ENCODE measurements around the gene DTD1.
A peak's percentile ranks its signal among the peaks of the same experiment; 100 is the strongest.
"Not testable (repeated sequence)": the region's sequence is repeated elsewhere in the genome, so short reads cannot be mapped to it uniquely, and the experiment has no call there.

DTD1 gene

DNA sequence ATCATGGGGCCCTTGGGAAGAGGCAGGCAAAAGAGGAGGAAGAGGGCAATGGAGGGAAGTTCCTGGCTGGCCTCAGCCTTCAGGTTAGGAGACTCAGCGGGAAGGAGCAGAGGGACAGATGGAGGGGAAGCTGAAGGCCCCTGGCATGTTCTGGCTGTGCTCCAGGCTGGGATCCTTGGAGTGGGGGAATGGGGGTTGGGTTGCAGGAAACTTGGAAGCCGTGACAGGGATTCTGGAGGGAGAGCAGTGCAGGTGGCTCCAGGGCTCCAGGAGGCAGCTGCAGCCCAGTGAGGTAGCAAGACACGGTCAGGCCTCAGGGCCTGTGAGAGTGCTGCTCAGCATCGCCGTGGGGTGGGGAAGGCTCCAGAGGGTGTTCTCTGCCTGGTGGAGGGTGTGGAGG lies 161.1 kb downstream of the DTD1 start:
- Histone ChIP-seq H3K9ac (no peak overlapping the region), H3K4me2 (no peak overlapping the region), H3K36me3 (no peaks in the 10 kb centered on the region; a peak in 3 of 22 replicates), H3K27me3 (no peaks in the 10 kb centered on the region), H3K4me3 (no peak overlapping the region), H4K20me1 (no peaks in the 10 kb centered on the region), H3K27ac (no peak overlapping the region), H3K4me1 (peaks cover 0 to 8% (median 4%) of the 10 kb centered on the region in 10 experiments; a peak in 12 of 20 replicates), H3K9me3 (replicated peaks in 1 of 11) (no peaks in the 10 kb centered on the region)
- TF ChIP-seq Cebpa-rat (IDR thresholded peaks at IDR 0.05): no peak

DNA sequence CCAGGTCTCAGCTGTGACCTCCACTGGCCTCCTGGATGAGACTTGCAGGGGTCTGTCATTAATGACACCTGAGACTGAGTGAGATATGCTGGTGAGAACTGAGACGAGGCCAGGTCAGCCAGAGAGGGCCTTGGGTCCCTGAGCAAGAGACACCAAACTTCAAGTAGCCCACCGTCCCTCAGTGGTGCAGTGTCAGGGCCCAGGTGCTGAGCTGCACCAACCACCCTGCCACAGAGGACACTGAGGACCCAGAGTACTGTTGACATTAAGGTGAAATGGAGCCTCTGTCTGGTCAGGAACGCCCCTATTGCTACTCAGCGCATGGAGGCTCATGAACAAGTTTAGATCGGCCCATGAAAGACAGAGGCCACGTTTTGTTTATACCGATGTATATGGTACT lies 161.7 kb downstream of the DTD1 start:
- H3K4me2 ChIP-seq: no peak overlapping the region
- H3K9me3 ChIP-seq (replicated peaks in 1 of 11): no peaks in the 10 kb centered on the region
- H3K36me3 ChIP-seq: no peaks in the 10 kb centered on the region; a peak in 2 of 22 replicates
- no peak overlapping the region for H3K4me3 ChIP-seq
- no peaks in the 10 kb centered on the region for H4K20me1 ChIP-seq
- no peak overlapping the region for H3K27ac ChIP-seq
- peaks cover 0 to 13% (median 9%) of the 10 kb centered on the region in 10 experiments; a peak in 12 of 20 replicates for H3K4me1 ChIP-seq
- no peaks in the 10 kb centered on the region for H3K27me3 ChIP-seq
- no peak overlapping the region for H3K9ac ChIP-seq
- TF ChIP-seq Cebpa-rat (IDR thresholded peaks at IDR 0.05): no peak

DNA sequence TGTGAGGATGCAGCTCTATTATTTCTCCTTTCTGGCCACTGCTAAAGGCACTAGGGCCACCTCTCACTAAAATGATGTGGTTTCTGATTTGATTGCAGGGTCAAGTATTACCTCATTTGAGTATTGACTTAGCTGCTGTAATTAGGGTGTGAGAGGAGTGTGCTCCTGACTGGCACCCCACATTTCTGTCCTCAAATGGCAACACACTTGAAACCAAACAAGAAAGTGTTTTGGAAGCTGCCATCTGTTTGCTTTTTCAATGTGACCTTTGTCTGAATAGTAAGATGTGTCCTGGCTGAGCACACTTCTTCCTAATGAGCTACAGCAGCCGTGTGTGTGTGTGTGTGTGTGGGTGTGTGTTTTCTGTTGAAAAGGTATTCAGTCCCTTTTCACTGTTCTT lies 162.9 kb downstream of the DTD1 start:
- Histone ChIP-seq H3K27me3 (no peaks in the 10 kb centered on the region), H3K27ac (no peak overlapping the region), H3K4me1 (peaks cover 0 to 16% (median 9%) of the 10 kb centered on the region in 10 experiments; a peak in 12 of 20 replicates), H3K9me3 (replicated peaks in 1 of 11) (no peaks in the 10 kb centered on the region), H3K36me3 (no peaks in the 10 kb centered on the region), H3K4me2 (no peak overlapping the region), H3K4me3 (no peak overlapping the region), H3K9ac (no peak overlapping the region), H4K20me1 (no peaks in the 10 kb centered on the region)
- TF ChIP-seq Cebpa-rat (IDR thresholded peaks at IDR 0.05): no peak

DNA sequence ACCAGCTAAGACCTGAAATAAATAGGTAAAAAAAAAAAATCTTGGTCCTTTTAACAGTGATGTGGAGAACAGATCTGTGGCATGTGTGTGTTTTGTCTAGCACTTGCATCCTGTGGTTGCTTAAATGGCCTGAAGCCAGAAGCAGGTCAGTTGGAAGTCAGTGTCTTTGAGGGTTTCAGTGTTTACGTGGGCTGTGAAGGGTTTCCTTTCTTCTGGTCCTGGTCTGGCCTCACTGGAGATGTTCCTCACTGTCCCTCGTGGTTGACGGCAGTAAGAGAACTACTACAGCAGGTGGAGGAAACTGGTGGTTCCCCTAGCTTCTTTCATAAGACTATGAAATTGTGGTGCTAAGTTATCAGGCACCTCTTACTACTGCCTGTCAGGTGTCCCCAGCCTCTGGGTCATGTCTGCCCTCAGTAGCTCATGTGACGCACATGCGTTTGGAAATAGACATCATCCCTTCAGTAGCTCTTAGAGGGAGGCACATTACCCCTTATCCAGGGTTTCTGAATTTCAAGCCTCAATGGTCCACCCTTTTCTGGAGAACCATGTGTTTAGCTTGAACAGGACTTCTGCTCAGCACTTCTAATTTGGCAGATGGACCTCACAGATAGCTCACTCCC lies 166.3 kb downstream of the DTD1 start:
- Histone ChIP-seq H3K27ac (no peak overlapping the region), H4K20me1 (no peaks in the 10 kb centered on the region), H3K27me3 (no peaks in the 10 kb centered on the region), H3K9me3 (replicated peaks in 1 of 11) (no peaks in the 10 kb centered on the region), H3K4me3 (no peak overlapping the region), H3K9ac (no peak overlapping the region), H3K4me2 (peak overlapping the region in 7 of 11 experiments; percentile 0 to 35 (median 25); a peak in 7 of 22 replicates), H3K36me3 (no peaks in the 10 kb centered on the region), H3K4me1 (peaks cover 0 to 16% (median 9%) of the 10 kb centered on the region in 10 experiments; a peak in 12 of 20 replicates)
- no peak for TF ChIP-seq Cebpa-rat (IDR thresholded peaks at IDR 0.05)

DNA sequence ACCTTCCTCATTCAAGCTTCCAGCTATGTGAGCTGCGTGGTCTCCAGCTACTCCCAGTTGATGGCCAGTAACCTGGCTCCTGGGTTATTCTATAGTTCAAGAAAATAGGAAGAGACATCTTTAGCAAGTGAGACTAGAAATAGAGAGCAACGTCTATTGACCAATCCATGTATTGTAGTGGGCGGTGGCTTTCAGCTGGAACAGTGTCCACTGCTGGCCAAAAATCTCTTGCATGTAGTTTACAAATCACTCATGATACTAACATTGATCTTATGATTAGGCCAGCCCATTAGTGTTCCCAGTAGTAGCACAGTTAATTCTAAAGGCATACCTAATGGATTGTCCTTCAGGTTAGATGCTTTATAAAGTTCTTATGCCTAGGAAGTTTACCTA lies 166.8 kb downstream of the DTD1 start:
- H3K4me3 ChIP-seq: no peak overlapping the region
- H3K4me2 ChIP-seq: peak overlapping the region in 4 of 11 experiments; percentile 17 to 35 (median 27); a peak in 2 of 22 replicates
- no peak for TF ChIP-seq Cebpa-rat (IDR thresholded peaks at IDR 0.05)
- no peaks in the 10 kb centered on the region for H3K9me3 ChIP-seq (replicated peaks in 1 of 11)
- peaks cover 0 to 16% (median 9%) of the 10 kb centered on the region in 10 experiments; a peak in 12 of 20 replicates for H3K4me1 ChIP-seq
- H3K27ac ChIP-seq: no peak overlapping the region
- no peaks in the 10 kb centered on the region for H4K20me1 ChIP-seq
- H3K36me3 ChIP-seq: no peaks in the 10 kb centered on the region
- H3K9ac ChIP-seq: no peak overlapping the region
- no peaks in the 10 kb centered on the region for H3K27me3 ChIP-seq

DNA sequence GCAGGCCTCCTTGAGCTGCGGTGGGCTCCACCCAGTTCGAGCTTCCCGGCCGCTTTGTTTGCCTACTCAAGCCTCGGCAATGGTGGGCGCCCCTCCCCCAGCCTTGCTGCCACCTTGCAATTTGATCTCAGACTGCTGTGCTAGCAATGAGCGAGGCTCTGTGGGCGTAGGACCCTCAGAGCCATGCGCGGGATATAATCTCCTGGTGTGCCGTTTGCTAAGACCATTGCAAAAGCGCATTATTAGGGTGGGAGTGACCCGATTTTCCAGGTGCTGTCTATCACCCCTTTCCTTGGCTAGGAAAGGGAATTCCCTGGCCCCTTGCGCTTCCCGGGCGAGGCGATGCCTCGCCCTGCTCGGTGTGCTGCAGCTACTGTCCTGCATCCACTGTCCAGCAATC lies 173.0 kb downstream of the DTD1 start:
- not testable (repeated sequence) for H3K9me3 ChIP-seq (replicated peaks in 1 of 11); H3K4me1 ChIP-seq; H3K27ac ChIP-seq; H4K20me1 ChIP-seq; H3K4me3 ChIP-seq; H3K36me3 ChIP-seq; H3K9ac ChIP-seq; H3K27me3 ChIP-seq; H3K4me2 ChIP-seq

DNA sequence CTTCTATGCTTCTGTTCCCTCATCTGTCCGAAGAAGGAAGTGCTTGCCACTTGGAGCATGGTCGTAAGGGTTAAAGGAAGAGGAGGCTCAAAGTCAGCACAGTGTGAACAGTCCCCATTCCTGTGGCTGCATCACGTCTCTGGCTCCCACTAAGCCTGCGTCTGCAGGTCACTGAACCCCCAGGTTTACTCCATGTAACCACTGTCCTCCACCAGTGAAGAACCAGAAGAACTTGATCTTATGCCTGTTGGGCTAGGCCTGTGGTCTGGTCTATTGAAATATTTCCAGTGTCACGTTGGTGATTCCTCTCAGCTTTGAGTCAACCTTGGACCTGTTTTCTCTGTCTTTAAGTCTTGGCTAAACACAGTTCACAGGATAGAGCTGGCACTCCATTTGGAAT lies 179.8 kb downstream of the DTD1 start:
- no peak overlapping the region for H3K4me2 ChIP-seq
- H3K4me1 ChIP-seq: no peaks in the 10 kb centered on the region
- no peak for TF ChIP-seq Cebpa-rat (IDR thresholded peaks at IDR 0.05)
- no peak overlapping the region for H3K4me3 ChIP-seq
- H3K27ac ChIP-seq: no peak overlapping the region
- no peak overlapping the region for H3K9ac ChIP-seq
- H3K27me3 ChIP-seq: no peaks in the 10 kb centered on the region
- no peaks in the 10 kb centered on the region for H4K20me1 ChIP-seq
- H3K36me3 ChIP-seq: peaks cover 0 to 4% (median 0%) of the 10 kb centered on the region in 11 experiments; a peak in 1 of 22 replicates
- H3K9me3 ChIP-seq (replicated peaks in 1 of 11): no peaks in the 10 kb centered on the region

DNA sequence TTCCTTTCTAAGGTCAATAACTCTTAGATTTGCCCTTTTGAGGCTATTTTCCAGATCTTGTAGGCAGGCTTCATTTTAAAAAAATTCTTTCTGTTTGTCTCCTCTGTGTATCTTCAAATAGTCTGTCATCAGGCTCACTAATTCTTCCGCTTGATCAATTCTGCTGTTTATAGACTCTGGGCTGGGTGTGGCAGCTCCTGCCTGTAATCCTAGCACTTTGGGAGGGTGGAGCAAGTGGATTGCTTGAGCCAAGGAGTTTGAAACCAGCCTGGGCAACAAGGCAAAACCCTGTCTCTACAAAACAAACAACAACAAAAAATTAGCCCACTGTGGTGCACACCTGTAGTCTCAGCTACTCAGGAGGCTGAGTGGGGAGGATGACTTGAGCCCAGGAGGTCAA lies 185.7 kb downstream of the DTD1 start:
- Histone ChIP-seq H3K27me3 (no peaks in the 10 kb centered on the region), H3K27ac (no peak overlapping the region), H3K4me2 (no peak overlapping the region), H3K36me3 (no peaks in the 10 kb centered on the region), H3K4me3 (no peak overlapping the region), H4K20me1 (no peaks in the 10 kb centered on the region), H3K9me3 (replicated peaks in 1 of 11) (no peaks in the 10 kb centered on the region), H3K9ac (no peak overlapping the region), H3K4me1 (no peaks in the 10 kb centered on the region)
- no peak for TF ChIP-seq Cebpa-rat (IDR thresholded peaks at IDR 0.05)

DNA sequence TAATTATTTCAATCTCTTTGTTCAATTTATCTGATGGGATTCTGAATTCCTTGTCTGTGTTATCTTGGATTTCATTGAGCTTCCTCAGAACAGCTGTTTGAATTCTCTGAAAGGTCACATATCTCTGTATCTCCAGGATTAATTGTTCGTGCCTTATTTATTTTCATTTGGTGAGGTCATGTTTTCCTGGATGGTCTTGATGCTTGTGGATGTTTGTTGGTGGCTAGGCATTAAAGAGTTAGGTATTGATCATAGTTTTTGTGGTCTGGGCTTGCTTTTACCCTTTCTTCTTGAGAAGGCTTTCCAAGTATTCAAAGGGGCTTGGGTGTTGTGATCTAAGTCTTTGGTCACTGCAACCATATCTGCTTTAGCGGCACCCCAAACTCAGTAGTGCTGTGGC lies 186.4 kb downstream of the DTD1 start:
- Histone ChIP-seq H3K4me3 (no peak overlapping the region), H3K27me3 (no peaks in the 10 kb centered on the region), H3K4me2 (no peak overlapping the region), H3K36me3 (no peaks in the 10 kb centered on the region), H3K27ac (no peak overlapping the region), H3K9me3 (replicated peaks in 1 of 11) (no peaks in the 10 kb centered on the region), H3K4me1 (no peaks in the 10 kb centered on the region), H4K20me1 (no peaks in the 10 kb centered on the region), H3K9ac (no peak overlapping the region)
- TF ChIP-seq Cebpa-rat (IDR thresholded peaks at IDR 0.05): no peak

DNA sequence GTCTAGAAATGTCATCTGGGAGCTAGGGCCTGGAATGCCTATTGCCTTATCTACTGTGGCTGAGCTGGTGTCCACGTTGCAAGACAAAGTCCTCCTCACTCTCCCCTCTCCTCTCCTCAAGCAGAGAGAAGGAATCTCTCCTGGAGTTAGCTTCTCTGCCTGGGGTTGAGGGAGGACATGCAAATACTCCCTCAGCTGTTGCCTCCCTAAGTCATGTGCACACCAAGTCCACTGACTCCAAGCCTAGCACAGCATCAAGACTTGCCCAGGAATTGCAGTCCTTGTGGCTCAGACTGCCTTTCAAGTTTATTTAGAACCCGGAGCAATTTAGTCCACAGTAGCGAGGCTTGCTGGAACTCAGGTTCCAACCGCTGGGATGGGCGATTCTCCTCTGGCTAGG lies 187.8 kb downstream of the DTD1 start:
- no peak overlapping the region for H3K9ac ChIP-seq
- H3K4me2 ChIP-seq: no peak overlapping the region
- H4K20me1 ChIP-seq: no peaks in the 10 kb centered on the region
- no peak overlapping the region for H3K4me3 ChIP-seq
- TF ChIP-seq Cebpa-rat (IDR thresholded peaks at IDR 0.05): no peak
- no peaks in the 10 kb centered on the region for H3K27me3 ChIP-seq
- no peaks in the 10 kb centered on the region for H3K9me3 ChIP-seq (replicated peaks in 1 of 11)
- no peaks in the 10 kb centered on the region for H3K4me1 ChIP-seq
- no peaks in the 10 kb centered on the region for H3K36me3 ChIP-seq
- no peak overlapping the region for H3K27ac ChIP-seq
